Measurements from ENCODE around the gene KCNMA1.

GRCh38 chr10:77162697-77163096, 474.9 kb downstream of the KCNMA1 start:
- TF ChIP-seq YY1 (IDR thresholded peaks at IDR 0.05; ENCODE audit: low read depth, low read length), result no peak
- no peak for TF ChIP-seq POLR2AphosphoS2 (IDR thresholded peaks at IDR 0.05; ENCODE audit: low read depth, low read length)
- TF ChIP-seq FOS (IDR thresholded peaks at IDR 0.05; ENCODE audit: borderline replicate concordance, extremely low read depth, insufficient read length), result no peak
- TF ChIP-seq RFX5 (IDR thresholded peaks at IDR 0.05; ENCODE audit: low read depth, low read length), result no peak
- no peak for TF ChIP-seq CREB1 (IDR thresholded peaks at IDR 0.05; ENCODE audit: low read depth)
- no peak for TF ChIP-seq CBX3 (IDR thresholded peaks at IDR 0.05; ENCODE audit: borderline replicate concordance, low read depth)
- TF ChIP-seq CTCF (IDR thresholded peaks at IDR 0.05 in 2 of 3, conservative IDR thresholded peaks at IDR 0.05 in 1 of 3; ENCODE audit: control insufficient read depth in 2 of 3, extremely low read depth in 1 of 3, insufficient read depth in 1 of 3, low read depth in 3 of 3, low read length in 3 of 3), result no peak
- TF ChIP-seq TAF1 (IDR thresholded peaks at IDR 0.05; ENCODE audit: borderline replicate concordance, low read depth, low read length), result no peak
- TF ChIP-seq, protein P1, sequence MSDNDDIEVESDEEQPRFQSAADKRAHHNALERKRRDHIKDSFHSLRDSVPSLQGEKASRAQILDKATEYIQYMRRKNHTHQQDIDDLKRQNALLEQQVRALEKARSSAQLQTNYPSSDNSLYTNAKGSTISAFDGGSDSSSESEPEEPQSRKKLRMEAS (IDR thresholded peaks at IDR 0.05; ENCODE audit: low read depth, low read length), result no peak
- no peak for TF ChIP-seq CBX5 (IDR thresholded peaks at IDR 0.05; ENCODE audit: low read depth)
- TF ChIP-seq POLR2A (IDR thresholded peaks at IDR 0.05; ENCODE audit: low read depth, low read length), result no peak
- TF ChIP-seq, protein P2, sequence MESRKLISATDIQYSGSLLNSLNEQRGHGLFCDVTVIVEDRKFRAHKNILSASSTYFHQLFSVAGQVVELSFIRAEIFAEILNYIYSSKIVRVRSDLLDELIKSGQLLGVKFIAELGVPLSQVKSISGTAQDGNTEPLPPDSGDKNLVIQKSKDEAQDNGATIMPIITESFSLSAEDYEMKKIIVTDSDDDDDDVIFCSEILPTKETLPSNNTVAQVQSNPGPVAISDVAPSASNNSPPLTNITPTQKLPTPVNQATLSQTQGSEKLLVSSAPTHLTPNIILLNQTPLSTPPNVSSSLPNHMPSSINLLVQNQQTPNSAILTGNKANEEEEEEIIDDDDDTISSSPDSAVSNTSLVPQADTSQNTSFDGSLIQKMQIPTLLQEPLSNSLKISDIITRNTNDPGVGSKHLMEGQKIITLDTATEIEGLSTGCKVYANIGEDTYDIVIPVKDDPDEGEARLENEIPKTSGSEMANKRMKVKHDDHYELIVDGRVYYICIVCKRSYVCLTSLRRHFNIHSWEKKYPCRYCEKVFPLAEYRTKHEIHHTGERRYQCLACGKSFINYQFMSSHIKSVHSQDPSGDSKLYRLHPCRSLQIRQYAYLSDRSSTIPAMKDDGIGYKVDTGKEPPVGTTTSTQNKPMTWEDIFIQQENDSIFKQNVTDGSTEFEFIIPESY (IDR thresholded peaks at IDR 0.05), result no peak
- no peak for TF ChIP-seq BMI1 (IDR thresholded peaks at IDR 0.05; ENCODE audit: borderline replicate concordance)
- no peak for TF ChIP-seq GABPA (IDR thresholded peaks at IDR 0.05; ENCODE audit: low read depth)
